ENCODE data around the gene MYOM1. TPM values are rescaled to one million over a fixed set of nuclear protein-coding genes. Genes with fewer than 3 reads are reported as not detected.

The MYOM1 gene
- total RNA-seq, 1 experiment from 2014 or later, result 0.07 TPM

GRCh38 chr18:3171631-3172030 is 48.1 kb downstream of the MYOM1 start:
- H3K4me2 ChIP-seq (ENCODE audit: low read length), result no peak overlapping the region
- no peaks in the 10 kb centered on the region for H3K27me3 ChIP-seq (ENCODE audit: low read length)
- H3F3A ChIP-seq (ENCODE audit: low read length, unreplicated experiment), result no peaks in the 10 kb centered on the region
- H3K9me2 ChIP-seq (replicated peaks; ENCODE audit: low read length), result no peaks in the 10 kb centered on the region
- TF ChIP-seq EZH2 (IDR thresholded peaks at IDR 0.05; ENCODE audit: low read length, unreplicated experiment), result no peak
- no peak for TF ChIP-seq EZH2phosphoT487 (IDR thresholded peaks at IDR 0.05; ENCODE audit: borderline replicate concordance, low read length)
- TF ChIP-seq CTCF (conservative IDR thresholded peaks at IDR 0.05; ENCODE audit: low read depth, low read length), result no peak
- intact Hi-C loops (cut with micrococcal nuclease), result no loop called here
- H3K9me3 ChIP-seq (ENCODE audit: low read length), result no peaks in the 10 kb centered on the region
- DNase-seq (no peak), ATAC-seq (no peak)
- ChIA-PET POLR2A (ENCODE audit: unreplicated experiment) (no interaction called here), CTCF (no interaction called here)
- H3K4me1 ChIP-seq (ENCODE audit: insufficient read depth, low read length), result no peaks in the 10 kb centered on the region
- H2AFZ ChIP-seq (ENCODE audit: low read length), result no peak overlapping the region
- H3K9ac ChIP-seq (ENCODE audit: low read length), result no peak overlapping the region
- no peaks in the 10 kb centered on the region for H4K20me1 ChIP-seq (ENCODE audit: low read length)
- no peak overlapping the region for H3K4me3 ChIP-seq (ENCODE audit: low read length)
- H3K79me2 ChIP-seq (ENCODE audit: low read length), result no peaks in the 10 kb centered on the region
- H3K36me3 ChIP-seq (ENCODE audit: low read depth, low read length), result no peaks in the 10 kb centered on the region
- no TSS peak for BruUV-seq (replicated peaks)
- H3K27ac ChIP-seq (ENCODE audit: low read length), result no peak overlapping the region

DNA sequence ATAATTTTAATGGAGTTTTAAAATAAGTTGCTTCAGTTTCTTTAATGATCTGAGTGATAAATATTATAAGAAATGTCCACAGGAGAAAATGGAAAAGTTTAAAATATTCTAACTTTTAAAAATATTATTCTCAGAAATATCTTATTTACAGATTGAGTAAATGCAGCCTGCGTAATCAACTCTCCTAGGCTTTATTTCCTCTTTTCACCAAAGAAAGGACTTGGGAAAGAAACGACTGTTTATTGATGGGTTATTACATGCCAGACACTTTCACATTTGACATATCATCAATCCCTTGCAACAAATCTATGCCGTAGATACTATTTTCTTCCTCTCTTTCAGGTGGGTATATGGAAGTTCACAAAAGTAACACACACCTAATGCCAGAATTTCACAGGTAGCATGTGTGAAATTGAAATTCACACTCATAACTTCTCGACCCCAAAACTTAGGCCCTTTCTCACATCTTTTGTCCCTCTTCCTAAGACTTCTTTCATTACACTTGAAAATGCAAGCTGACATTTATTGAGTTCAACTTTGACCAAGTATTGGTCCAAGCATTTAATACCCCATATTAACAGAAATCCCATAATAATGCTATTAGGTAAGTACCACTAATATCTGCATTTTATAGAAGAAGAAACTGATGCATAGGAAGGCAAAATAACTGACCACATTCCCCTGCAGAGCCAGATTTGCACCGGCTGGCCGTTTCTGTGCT is 49.2 kb downstream of the MYOM1 start:
- no peaks in the 10 kb centered on the region for H4K20me1 ChIP-seq (ENCODE audit: low read length)
- no TSS peak for BruUV-seq (replicated peaks)
- no peak overlapping the region for H3K27ac ChIP-seq (ENCODE audit: low read length)
- no peak for DNase-seq
- no peaks in the 10 kb centered on the region for H3K4me1 ChIP-seq (ENCODE audit: insufficient read depth, low read length)
- H3F3A ChIP-seq (ENCODE audit: low read length, unreplicated experiment), result no peaks in the 10 kb centered on the region
- TF ChIP-seq CTCF (conservative IDR thresholded peaks at IDR 0.05; ENCODE audit: low read depth, low read length) (no peak), EZH2phosphoT487 (IDR thresholded peaks at IDR 0.05; ENCODE audit: borderline replicate concordance, low read length) (no peak), EZH2 (IDR thresholded peaks at IDR 0.05; ENCODE audit: low read length, unreplicated experiment) (no peak)
- no peak for ATAC-seq
- no peak overlapping the region for H3K4me3 ChIP-seq (ENCODE audit: low read length)
- no peaks in the 10 kb centered on the region for H3K9me3 ChIP-seq (ENCODE audit: low read length)
- H3K9me2 ChIP-seq (replicated peaks; ENCODE audit: low read length), result no peaks in the 10 kb centered on the region
- H3K9ac ChIP-seq (ENCODE audit: low read length), result no peak overlapping the region
- H3K27me3 ChIP-seq (ENCODE audit: low read length), result no peaks in the 10 kb centered on the region
- H3K79me2 ChIP-seq (ENCODE audit: low read length), result no peaks in the 10 kb centered on the region
- ChIA-PET POLR2A (ENCODE audit: unreplicated experiment) (no interaction called here), CTCF (no interaction called here)
- H2AFZ ChIP-seq (ENCODE audit: low read length), result no peak overlapping the region
- H3K4me2 ChIP-seq (ENCODE audit: low read length), result no peak overlapping the region
- no peaks in the 10 kb centered on the region for H3K36me3 ChIP-seq (ENCODE audit: low read depth, low read length)
- intact Hi-C loops (cut with micrococcal nuclease), result no loop called here

- no peaks in the 10 kb centered on the region for H3K36me3 ChIP-seq (ENCODE audit: low read depth, low read length)
- intact Hi-C loops (cut with micrococcal nuclease), result no loop called here
- H3K4me2 ChIP-seq (ENCODE audit: low read length), result no peak overlapping the region
- no peaks in the 10 kb centered on the region for H3K4me1 ChIP-seq (ENCODE audit: insufficient read depth, low read length)
- no peak overlapping the region for H3K9ac ChIP-seq (ENCODE audit: low read length)
- H3K9me3 ChIP-seq (ENCODE audit: low read length), result no peaks in the 10 kb centered on the region
- H3K79me2 ChIP-seq (ENCODE audit: low read length), result no peaks in the 10 kb centered on the region
- DNase-seq, result no peak
- ChIA-PET POLR2A (ENCODE audit: unreplicated experiment) (no interaction called here), CTCF (no interaction called here)
- BruUV-seq (replicated peaks), result no TSS peak
- H4K20me1 ChIP-seq (ENCODE audit: low read length), result no peaks in the 10 kb centered on the region
- H3K9me2 ChIP-seq (replicated peaks; ENCODE audit: low read length), result no peaks in the 10 kb centered on the region
- TF ChIP-seq CTCF (conservative IDR thresholded peaks at IDR 0.05; ENCODE audit: low read depth, low read length) (no peak), EZH2 (IDR thresholded peaks at IDR 0.05; ENCODE audit: low read length, unreplicated experiment) (no peak), EZH2phosphoT487 (IDR thresholded peaks at IDR 0.05; ENCODE audit: borderline replicate concordance, low read length) (no peak)
- H3K27ac ChIP-seq (ENCODE audit: low read length), result no peak overlapping the region
- no peak overlapping the region for H2AFZ ChIP-seq (ENCODE audit: low read length)
- no peak overlapping the region for H3K4me3 ChIP-seq (ENCODE audit: low read length)
- ATAC-seq, result no peak
- no peaks in the 10 kb centered on the region for H3K27me3 ChIP-seq (ENCODE audit: low read length)
- H3F3A ChIP-seq (ENCODE audit: low read length, unreplicated experiment), result no peaks in the 10 kb centered on the region
Observed at GRCh38 chr18:3164381-3164780, 55.4 kb downstream of the MYOM1 start.
